Left forelimb (tissue), 1 donor: ENCODE results near the gene PALLD.
"Not testable (repeated sequence)": the region's sequence is repeated elsewhere in the genome, so short reads cannot be mapped to it uniquely, and the experiment has no call there.

Experiments
- DNase-seq: peaks from one replicate; pipeline ENCODE4 v3.0.0-alpha.2; 2018; ENCODE audit warnings: low spot score

PALLD gene

GRCh38 chr4:168491563-168491962, 5.3 kb upstream of the PALLD start:
- no peak for DNase-seq

- no peak for DNase-seq
Measured at GRCh38 chr4:168498251-168498650, 1.4 kb downstream of the PALLD start.

- DNase-seq, result no peak
Measured at GRCh38 chr4:168499241-168499640, 2.4 kb downstream of the PALLD start.

GRCh38 chr4:168501407-168501806, 4.6 kb downstream of the PALLD start:
- no peak for DNase-seq

GRCh38 chr4:168502861-168503260, 6.0 kb downstream of the PALLD start:
- DNase-seq, result no peak

GRCh38 chr4:168503652-168504362, 7.0 kb downstream of the PALLD start:
- no peak for DNase-seq

- DNase-seq, result no peak
Measured at GRCh38 chr4:168504526-168504925, 7.7 kb downstream of the PALLD start.

GRCh38 chr4:168506014-168506413, 9.2 kb downstream of the PALLD start:
- no peak for DNase-seq

GRCh38 chr4:168507178-168507815, 10.4 kb downstream of the PALLD start:
- no peak for DNase-seq

- no peak for DNase-seq
Measured at GRCh38 chr4:168508683-168509082, 11.8 kb downstream of the PALLD start.

- no peak for DNase-seq
Measured at GRCh38 chr4:168509786-168510185, 12.9 kb downstream of the PALLD start.

GRCh38 chr4:168511780-168512489, 15.1 kb downstream of the PALLD start:
- no peak for DNase-seq

GRCh38 chr4:168513826-168514225, 17.0 kb downstream of the PALLD start:
- not testable (repeated sequence) for DNase-seq

- DNase-seq, result no peak
Measured at GRCh38 chr4:168514249-168514852, 17.5 kb downstream of the PALLD start.

GRCh38 chr4:168515222-168516011, 18.6 kb downstream of the PALLD start:
- DNase-seq, result no peak

GRCh38 chr4:168516841-168517240, 20.0 kb downstream of the PALLD start:
- no peak for DNase-seq

GRCh38 chr4:168519576-168519975, 22.7 kb downstream of the PALLD start:
- no peak for DNase-seq

GRCh38 chr4:168521721-168522120, 24.9 kb downstream of the PALLD start:
- DNase-seq, result no peak

- no peak for DNase-seq
Measured at GRCh38 chr4:168522356-168522755, 25.5 kb downstream of the PALLD start.

GRCh38 chr4:168522829-168523489, 26.1 kb downstream of the PALLD start:
- no peak for DNase-seq

GRCh38 chr4:168524006-168524405, 27.2 kb downstream of the PALLD start:
- DNase-seq, result no peak
